Measurements from ENCODE around the gene CNKSR2.

Gene CNKSR2

GRCh38 chrX:21612154-21612553 is 237.9 kb downstream of the CNKSR2 start:
- Histone ChIP-seq H3K4me1 (ENCODE audit: control insufficient read depth, insufficient read depth, low read length) (no peaks in the 10 kb centered on the region), H3K9ac (ENCODE audit: low read length) (no peak overlapping the region), H3K36me3 (ENCODE audit: control insufficient read depth, insufficient read depth, low read length, severe bottlenecking) (no peaks in the 10 kb centered on the region), H3K9me3 (ENCODE audit: control insufficient read depth, low read length) (no peaks in the 10 kb centered on the region), H3K4me3 (ENCODE audit: low read length) (no peak overlapping the region), H3K27me3 (replicated peaks; ENCODE audit: control insufficient read depth, insufficient read depth, low read length) (no peaks in the 10 kb centered on the region)
- DNase-seq (ENCODE audit: low read depth): no peak

DNA sequence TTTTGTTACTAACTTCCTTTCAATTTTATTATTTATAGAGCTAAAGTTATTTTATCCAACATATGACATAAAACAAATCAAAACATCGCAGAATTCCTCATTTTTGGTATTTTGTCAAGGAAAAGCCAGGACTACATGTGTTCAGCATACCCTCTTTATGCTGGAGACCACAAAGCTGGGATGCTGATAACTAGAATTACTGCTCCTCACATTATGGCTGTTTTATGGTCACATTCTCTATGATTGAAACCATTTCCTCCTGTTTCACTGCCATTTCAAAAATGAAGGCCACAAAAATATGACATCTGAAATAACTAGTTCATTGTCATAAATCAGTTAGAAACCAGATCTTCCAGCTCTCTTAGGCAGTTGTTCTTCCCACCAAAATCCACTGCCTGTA is 242.2 kb downstream of the CNKSR2 start:
- DNase-seq (ENCODE audit: low read depth): no peak
- no peaks in the 10 kb centered on the region for H3K4me1 ChIP-seq (ENCODE audit: control insufficient read depth, insufficient read depth, low read length)
- H3K9ac ChIP-seq (ENCODE audit: low read length): no peak overlapping the region
- H3K4me3 ChIP-seq (ENCODE audit: low read length): no peak overlapping the region
- no peaks in the 10 kb centered on the region for H3K27me3 ChIP-seq (replicated peaks; ENCODE audit: control insufficient read depth, insufficient read depth, low read length)
- no peaks in the 10 kb centered on the region for H3K9me3 ChIP-seq (ENCODE audit: control insufficient read depth, low read length)
- H3K36me3 ChIP-seq (ENCODE audit: control insufficient read depth, insufficient read depth, low read length, severe bottlenecking): no peaks in the 10 kb centered on the region

DNA sequence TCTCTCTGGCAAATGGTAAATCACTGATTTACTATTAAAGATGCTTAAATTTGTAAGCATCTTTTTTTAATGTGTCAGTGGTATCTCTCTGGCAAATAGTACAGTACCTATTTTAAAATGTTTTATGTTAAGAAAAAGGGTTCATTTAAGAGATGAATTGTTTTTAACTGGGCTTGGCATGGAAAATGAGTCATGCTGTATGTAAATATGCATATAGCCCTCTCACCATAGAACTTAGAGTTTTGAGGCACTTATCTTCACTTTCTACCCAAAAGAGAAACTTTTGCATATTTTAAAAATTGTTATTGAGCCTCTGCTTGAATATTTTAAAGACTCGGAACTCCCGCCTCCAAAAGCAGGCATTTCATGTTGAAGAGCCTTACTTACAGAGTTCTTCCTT is 246.0 kb downstream of the CNKSR2 start:
- Histone ChIP-seq H3K36me3 (ENCODE audit: control insufficient read depth, insufficient read depth, low read length, severe bottlenecking) (no peaks in the 10 kb centered on the region), H3K9ac (ENCODE audit: low read length) (no peak overlapping the region), H3K9me3 (ENCODE audit: control insufficient read depth, low read length) (no peaks in the 10 kb centered on the region), H3K4me1 (ENCODE audit: control insufficient read depth, insufficient read depth, low read length) (no peaks in the 10 kb centered on the region), H3K4me3 (ENCODE audit: low read length) (no peak overlapping the region), H3K27me3 (replicated peaks; ENCODE audit: control insufficient read depth, insufficient read depth, low read length) (no peaks in the 10 kb centered on the region)
- no peak for DNase-seq (ENCODE audit: low read depth)

DNA sequence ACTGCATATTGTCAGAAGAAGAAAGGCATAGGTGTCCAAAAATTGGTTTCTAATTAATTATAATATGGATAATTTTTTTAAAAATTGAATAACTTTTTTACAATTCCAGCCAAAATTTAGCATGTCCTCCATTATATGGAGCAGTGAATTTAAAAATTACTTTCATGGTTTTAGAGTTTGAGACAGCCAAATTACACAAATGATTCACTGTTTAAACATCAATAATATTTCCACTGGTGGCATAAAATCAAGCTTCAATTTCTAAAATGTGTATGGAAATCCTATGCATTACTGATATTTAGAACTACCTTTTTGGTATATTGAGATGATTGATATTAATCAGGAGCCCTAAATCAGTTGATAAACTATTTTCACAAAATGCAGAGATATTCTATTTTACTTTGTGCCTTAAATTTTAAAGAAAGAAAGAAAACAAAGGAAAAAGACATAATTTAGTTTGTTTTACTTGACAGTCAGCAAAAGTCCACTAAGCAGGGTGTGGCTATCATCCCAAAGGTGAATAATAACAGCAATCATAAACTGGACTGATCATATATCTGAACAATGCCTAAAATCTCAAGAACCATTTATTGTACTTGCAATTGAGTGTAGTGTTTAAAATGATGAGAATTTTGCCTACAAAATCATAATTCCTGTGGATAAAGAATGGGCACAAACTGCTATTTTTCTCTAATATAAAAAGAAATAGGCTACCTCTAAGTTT is 249.7 kb downstream of the CNKSR2 start:
- Histone ChIP-seq H3K4me1 (ENCODE audit: control insufficient read depth, insufficient read depth, low read length) (no peaks in the 10 kb centered on the region), H3K36me3 (ENCODE audit: control insufficient read depth, insufficient read depth, low read length, severe bottlenecking) (no peaks in the 10 kb centered on the region), H3K9me3 (ENCODE audit: control insufficient read depth, low read length) (no peaks in the 10 kb centered on the region), H3K27me3 (replicated peaks; ENCODE audit: control insufficient read depth, insufficient read depth, low read length) (no peaks in the 10 kb centered on the region), H3K9ac (ENCODE audit: low read length) (no peak overlapping the region), H3K4me3 (ENCODE audit: low read length) (no peak overlapping the region)
- no peak for DNase-seq (ENCODE audit: low read depth)

DNA sequence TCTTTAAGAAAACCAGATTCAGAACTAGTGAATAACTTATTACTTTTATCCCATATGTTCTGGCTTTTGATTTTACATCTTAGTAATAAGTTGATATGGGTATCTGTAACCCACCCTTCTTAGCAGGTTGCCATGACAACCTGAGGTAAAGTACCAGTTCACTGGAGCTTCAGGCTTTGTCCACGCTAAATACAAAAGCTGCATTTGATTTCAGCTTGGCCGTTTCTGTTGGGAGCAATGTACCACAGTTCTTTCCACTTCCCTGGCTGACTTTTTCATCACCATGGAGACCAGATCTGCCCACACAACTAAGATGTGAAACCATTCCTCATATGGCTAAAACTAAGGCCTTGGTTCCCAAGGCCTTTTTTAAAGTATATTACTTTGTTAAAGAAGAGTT is 257.8 kb downstream of the CNKSR2 start:
- DNase-seq (ENCODE audit: low read depth): no peak
- no peaks in the 10 kb centered on the region for H3K27me3 ChIP-seq (replicated peaks; ENCODE audit: control insufficient read depth, insufficient read depth, low read length)
- H3K9me3 ChIP-seq (ENCODE audit: control insufficient read depth, low read length): no peaks in the 10 kb centered on the region
- no peaks in the 10 kb centered on the region for H3K4me1 ChIP-seq (ENCODE audit: control insufficient read depth, insufficient read depth, low read length)
- no peaks in the 10 kb centered on the region for H3K36me3 ChIP-seq (ENCODE audit: control insufficient read depth, insufficient read depth, low read length, severe bottlenecking)
- H3K4me3 ChIP-seq (ENCODE audit: low read length): no peak overlapping the region
- no peak overlapping the region for H3K9ac ChIP-seq (ENCODE audit: low read length)

- H3K9me3 ChIP-seq (ENCODE audit: control insufficient read depth, low read length): no peaks in the 10 kb centered on the region
- no peaks in the 10 kb centered on the region for H3K27me3 ChIP-seq (replicated peaks; ENCODE audit: control insufficient read depth, insufficient read depth, low read length)
- no peak for DNase-seq (ENCODE audit: low read depth)
- H3K4me3 ChIP-seq (ENCODE audit: low read length): no peak overlapping the region
- no peaks in the 10 kb centered on the region for H3K4me1 ChIP-seq (ENCODE audit: control insufficient read depth, insufficient read depth, low read length)
- H3K36me3 ChIP-seq (ENCODE audit: control insufficient read depth, insufficient read depth, low read length, severe bottlenecking): no peaks in the 10 kb centered on the region
- no peak overlapping the region for H3K9ac ChIP-seq (ENCODE audit: low read length)
These were observed 264.1 kb downstream of the CNKSR2 start for GRCh38 chrX:21638311-21638710.

DNA sequence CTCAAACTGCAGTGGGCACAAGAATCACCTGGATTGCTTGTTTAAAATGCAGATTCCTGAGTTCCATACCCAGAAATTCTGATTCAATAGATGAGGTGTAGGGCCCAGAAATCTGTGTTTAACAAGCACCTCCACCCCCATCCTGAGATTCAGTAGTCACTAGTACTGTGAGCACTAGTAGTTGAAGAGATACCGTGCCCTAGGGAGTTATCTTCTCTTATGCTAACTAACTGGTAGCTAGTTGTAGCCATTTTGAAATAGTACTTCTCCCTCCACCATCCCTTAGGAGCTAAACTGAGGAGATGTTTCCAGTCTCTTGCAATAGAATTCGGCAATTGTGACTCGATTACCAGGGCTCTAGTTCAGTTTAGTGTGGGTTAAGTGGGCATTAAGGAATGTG is 265.6 kb downstream of the CNKSR2 start:
- Histone ChIP-seq H3K9me3 (ENCODE audit: control insufficient read depth, low read length) (no peaks in the 10 kb centered on the region), H3K9ac (ENCODE audit: low read length) (no peak overlapping the region), H3K4me3 (ENCODE audit: low read length) (no peak overlapping the region), H3K27me3 (replicated peaks; ENCODE audit: control insufficient read depth, insufficient read depth, low read length) (no peaks in the 10 kb centered on the region), H3K4me1 (ENCODE audit: control insufficient read depth, insufficient read depth, low read length) (no peaks in the 10 kb centered on the region), H3K36me3 (ENCODE audit: control insufficient read depth, insufficient read depth, low read length, severe bottlenecking) (no peaks in the 10 kb centered on the region)
- no peak for DNase-seq (ENCODE audit: low read depth)

DNA sequence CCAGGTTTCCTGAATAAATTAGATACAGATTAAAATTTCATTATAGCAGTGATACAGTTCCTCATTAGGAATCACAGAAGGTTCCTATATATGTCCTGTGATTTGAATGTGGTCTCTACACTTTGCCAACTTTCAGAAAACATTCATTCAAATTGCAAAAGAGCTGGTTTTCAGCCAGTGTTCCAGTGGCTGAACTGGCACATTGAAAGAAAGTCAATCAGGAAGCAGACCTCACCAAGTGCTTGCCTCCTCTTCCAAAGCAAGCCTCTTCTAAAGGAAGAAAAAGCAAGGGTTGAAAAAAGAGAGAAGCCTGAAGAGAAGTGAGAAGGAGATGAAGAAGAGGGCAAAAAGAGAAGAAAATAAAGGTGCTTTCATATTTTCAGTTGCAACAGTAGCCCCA is 271.2 kb downstream of the CNKSR2 start:
- no peak overlapping the region for H3K4me3 ChIP-seq (ENCODE audit: low read length)
- H3K27me3 ChIP-seq (replicated peaks; ENCODE audit: control insufficient read depth, insufficient read depth, low read length): no peaks in the 10 kb centered on the region
- no peak overlapping the region for H3K9ac ChIP-seq (ENCODE audit: low read length)
- H3K9me3 ChIP-seq (ENCODE audit: control insufficient read depth, low read length): no peaks in the 10 kb centered on the region
- no peak for DNase-seq (ENCODE audit: low read depth)
- no peaks in the 10 kb centered on the region for H3K4me1 ChIP-seq (ENCODE audit: control insufficient read depth, insufficient read depth, low read length)
- no peaks in the 10 kb centered on the region for H3K36me3 ChIP-seq (ENCODE audit: control insufficient read depth, insufficient read depth, low read length, severe bottlenecking)

GRCh38 chrX:21645886-21646285 is 271.7 kb downstream of the CNKSR2 start:
- H3K36me3 ChIP-seq (ENCODE audit: control insufficient read depth, insufficient read depth, low read length, severe bottlenecking): no peaks in the 10 kb centered on the region
- no peak for DNase-seq (ENCODE audit: low read depth)
- H3K9me3 ChIP-seq (ENCODE audit: control insufficient read depth, low read length): no peaks in the 10 kb centered on the region
- no peak overlapping the region for H3K4me3 ChIP-seq (ENCODE audit: low read length)
- H3K4me1 ChIP-seq (ENCODE audit: control insufficient read depth, insufficient read depth, low read length): no peaks in the 10 kb centered on the region
- H3K9ac ChIP-seq (ENCODE audit: low read length): no peak overlapping the region
- no peaks in the 10 kb centered on the region for H3K27me3 ChIP-seq (replicated peaks; ENCODE audit: control insufficient read depth, insufficient read depth, low read length)

DNA sequence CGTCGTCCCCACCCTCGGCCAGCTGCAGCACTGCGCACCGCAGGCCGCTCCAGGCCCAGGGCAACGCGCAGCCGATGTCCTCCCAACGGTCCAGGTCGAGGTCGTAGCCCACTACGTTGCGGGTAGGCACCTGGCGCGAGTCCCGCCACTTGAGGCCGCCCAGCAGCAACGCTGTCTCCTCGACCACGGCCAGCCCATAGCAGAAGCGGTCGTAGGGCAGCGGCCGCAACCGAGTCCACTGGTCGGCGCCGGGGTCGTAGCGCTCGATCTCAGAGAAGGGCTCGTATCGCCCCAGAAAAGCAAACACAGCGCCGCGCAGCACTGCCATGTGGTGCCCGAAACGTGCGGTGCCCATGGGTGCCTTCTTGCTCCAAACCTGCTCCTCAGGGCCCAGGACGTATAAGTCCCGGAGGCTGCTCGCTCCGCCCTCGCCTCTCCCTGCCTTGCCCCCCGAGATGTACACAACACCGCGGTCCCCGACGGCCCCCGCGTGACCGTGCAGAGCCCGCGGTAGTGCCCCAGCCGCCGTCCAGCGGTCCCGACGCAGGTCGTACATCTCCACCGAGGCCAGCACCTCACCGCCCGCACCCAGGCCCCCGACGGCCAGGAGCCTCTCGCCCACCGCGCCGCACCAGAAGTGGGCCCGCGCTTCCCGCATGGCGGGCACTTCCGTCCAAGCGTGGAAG is 281.8 kb downstream of the CNKSR2 start:
- Histone ChIP-seq H3K9ac (ENCODE audit: low read length) (no peak overlapping the region), H3K36me3 (ENCODE audit: control insufficient read depth, insufficient read depth, low read length, severe bottlenecking) (no peaks in the 10 kb centered on the region), H3K4me1 (ENCODE audit: control insufficient read depth, insufficient read depth, low read length) (no peaks in the 10 kb centered on the region), H3K9me3 (ENCODE audit: control insufficient read depth, low read length) (no peaks in the 10 kb centered on the region), H3K27me3 (replicated peaks; ENCODE audit: control insufficient read depth, insufficient read depth, low read length) (no peaks in the 10 kb centered on the region), H3K4me3 (ENCODE audit: low read length) (no peak overlapping the region)
- DNase-seq (ENCODE audit: low read depth): no peak

- no peaks in the 10 kb centered on the region for H3K27me3 ChIP-seq (replicated peaks; ENCODE audit: control insufficient read depth, insufficient read depth, low read length)
- no peak overlapping the region for H3K4me3 ChIP-seq (ENCODE audit: low read length)
- DNase-seq (ENCODE audit: low read depth): no peak
- no peaks in the 10 kb centered on the region for H3K9me3 ChIP-seq (ENCODE audit: control insufficient read depth, low read length)
- H3K9ac ChIP-seq (ENCODE audit: low read length): no peak overlapping the region
- H3K36me3 ChIP-seq (ENCODE audit: control insufficient read depth, insufficient read depth, low read length, severe bottlenecking): no peaks in the 10 kb centered on the region
- no peaks in the 10 kb centered on the region for H3K4me1 ChIP-seq (ENCODE audit: control insufficient read depth, insufficient read depth, low read length)
These were observed 282.5 kb downstream of the CNKSR2 start for GRCh38 chrX:21656587-21657317.
